T-helper 2 cell treated with Interferon-gamma antibody and Interleukin-4, amounts not matched to agents 100 ng/mL and 5 ng/mL, for 36 hours (primary cell): ENCODE results near the gene HOXD12. TPM values are rescaled to one million over a fixed set of nuclear protein-coding genes. Genes with fewer than 3 reads are reported as not detected.

Source experiments
- intact Hi-C: fragments of 100-400 bp; cut with micrococcal nuclease; formaldehyde crosslinking; loops from one replicate; pipeline ENCODE4 v1.15.1; 2023
- total RNA-seq: library from RNA; stranded (reverse); gene quantifications from 2 replicates; pipeline ENCODE4 v1.2.3, GENCODE V29; 2022

Gene HOXD12
- total RNA-seq, 1 donor from 2014 or later = not detected

DNA sequence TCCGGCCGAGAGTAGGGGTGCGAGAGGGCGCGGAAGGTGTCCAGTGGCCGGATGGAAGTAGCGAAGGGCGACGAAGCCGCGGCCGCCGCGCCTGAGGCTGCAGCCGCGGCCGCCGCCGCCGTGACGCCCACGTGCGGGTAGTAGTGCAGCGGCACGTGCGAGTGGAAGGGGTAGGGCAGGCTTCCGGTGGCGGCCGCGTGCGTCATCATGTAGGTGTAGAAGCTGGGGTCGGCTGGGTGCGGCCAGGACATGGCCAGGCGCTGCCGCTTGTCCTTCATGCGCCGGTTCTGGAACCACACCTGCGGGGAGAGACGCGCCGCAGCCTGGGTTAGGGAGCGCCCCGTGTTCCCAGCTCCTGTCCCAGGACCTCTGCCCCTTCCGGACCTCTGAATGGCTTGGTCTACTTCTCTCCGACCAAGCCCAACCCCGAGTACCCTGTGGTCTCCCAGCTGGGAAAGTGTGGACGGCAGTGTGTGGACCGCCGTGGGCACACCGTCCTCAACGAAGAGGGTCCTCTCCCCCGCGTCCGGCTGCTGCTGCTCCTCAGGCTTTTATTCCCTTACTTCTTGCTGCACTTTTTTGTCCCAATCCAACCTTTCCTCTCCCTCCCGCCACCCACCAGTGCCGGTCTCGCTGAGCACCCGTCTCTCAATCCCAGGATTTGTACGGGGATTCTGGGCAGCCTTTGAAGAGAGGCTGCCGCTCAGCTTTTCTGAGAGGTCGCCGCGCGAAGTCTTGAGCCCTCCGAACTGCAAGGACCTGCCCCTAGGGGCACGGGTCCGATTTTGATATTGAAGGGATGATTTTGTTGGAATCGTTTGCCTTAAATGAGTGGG, 18.8 kb upstream of the HOXD12 start:
- intact Hi-C loops = loop anchor here (2.0 to 5.0 kb wide), 2 partner anchors 78 to 1748 kb away; partner anchors contain the start of gene SP9

- intact Hi-C loops = loop anchor here (2.0 to 5.0 kb wide), 2 partner anchors 77 to 1749 kb away; partner anchors contain the start of gene SP9
Observed at GRCh38 chr2:176081376-176081836, 18.2 kb upstream of the HOXD12 start.

GRCh38 chr2:176081837-176082524, 17.6 kb upstream of the HOXD12 start:
- intact Hi-C loops = loop anchor here (2.0 to 5.0 kb wide), 3 partner anchors 49 to 1750 kb away; partner anchors contain the start of gene SP9

GRCh38 chr2:176082525-176082823, 17.1 kb upstream of the HOXD12 start:
- intact Hi-C loops = loop anchor here (2.0 to 5.0 kb wide), 2 partner anchors 48 to 1750 kb away; partner anchors contain the start of gene SP9

- intact Hi-C loops = loop anchor here (2.0 to 5.0 kb wide), 2 partner anchors 48 to 1751 kb away; partner anchors contain the start of gene SP9
Observed at GRCh38 chr2:176082824-176083751, 16.5 kb upstream of the HOXD12 start.

- intact Hi-C loops = loop anchor here (2.0 to 5.0 kb wide), 3 partner anchors 15 to 1752 kb away; partner anchors contain the start of genes HOXD12 and SP9
Observed at GRCh38 chr2:176083796-176084261, 15.8 kb upstream of the HOXD12 start, which contains the start of gene EVX2. Gene EVX2 (minus strand): TSS chr2:176083962. CDS start chr2:176083776, 186 bp downstream.

GRCh38 chr2:176084611-176085119, 14.9 kb upstream of the HOXD12 start:
- intact Hi-C loops = loop anchor here (2.0 to 5.0 kb wide), 2 partner anchors 14 to 1752 kb away; partner anchors contain the start of genes HOXD12 and SP9

- intact Hi-C loops = loop anchor here (2.0 kb wide), 1 partner anchor 14 kb away; the partner anchor contains the start of gene HOXD12
Observed at GRCh38 chr2:176085120-176085788, 14.3 kb upstream of the HOXD12 start.

DNA sequence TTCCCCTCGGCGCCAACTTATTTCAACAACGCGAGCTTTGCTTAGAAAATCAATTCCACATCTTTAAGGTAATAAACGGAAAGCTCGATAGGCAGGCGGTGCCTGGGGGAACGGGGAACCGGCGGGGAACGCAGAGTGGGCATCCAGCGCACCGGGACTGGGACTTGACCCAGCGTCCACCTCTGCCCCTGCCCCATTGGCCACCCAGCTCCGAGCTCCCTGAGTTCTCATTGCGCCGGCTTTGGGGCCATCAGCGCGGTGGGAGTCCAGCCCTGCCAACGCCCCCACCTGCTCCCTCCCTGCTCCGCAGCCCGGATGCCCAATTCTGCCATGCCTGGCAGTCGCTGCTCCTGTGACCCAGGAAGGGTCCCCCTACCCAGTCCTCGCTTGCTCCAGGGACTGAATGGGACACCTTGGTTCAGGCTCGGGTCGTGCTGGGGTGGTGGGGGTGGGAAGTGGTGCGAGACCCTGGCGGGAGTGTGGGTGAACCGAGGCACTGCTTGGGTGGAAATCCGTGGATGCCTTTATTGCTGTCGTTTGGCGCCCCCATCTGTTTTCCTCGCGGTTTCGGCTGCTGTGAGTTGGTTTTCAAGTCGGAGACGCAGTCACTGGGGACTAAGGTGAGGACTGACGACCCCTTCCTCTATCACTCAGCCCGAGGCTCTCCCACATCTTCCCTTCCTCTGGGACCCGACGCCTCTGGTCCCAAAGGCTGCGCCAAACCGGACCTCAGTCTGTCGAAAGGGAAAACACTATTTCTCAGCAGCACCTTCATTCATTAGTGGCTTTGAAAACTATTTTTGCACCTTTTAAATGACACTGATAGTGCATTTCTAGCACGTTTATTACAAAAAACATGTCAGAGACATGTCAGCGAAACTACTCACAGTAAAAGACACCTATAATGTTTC, 13.5 kb upstream of the HOXD12 start:
- intact Hi-C loops = loop anchor here (2.0 kb wide), 1 partner anchor 13 kb away; the partner anchor contains the start of gene HOXD12

- intact Hi-C loops = loop anchor here (1.0 to 2.0 kb wide), 2 partner anchors 23 to 397 kb away; no protein-coding TSS in a partner anchor
Observed at GRCh38 chr2:176087330-176088047, 12.1 kb upstream of the HOXD12 start.

GRCh38 chr2:176088048-176088936, 11.3 kb upstream of the HOXD12 start:
- intact Hi-C loops = loop anchor here (1.0 to 2.0 kb wide), 2 partner anchors 23 to 398 kb away; no protein-coding TSS in a partner anchor

- intact Hi-C loops = loop anchor here (1.0 to 2.0 kb wide), 2 partner anchors 22 to 399 kb away; no protein-coding TSS in a partner anchor
Observed at GRCh38 chr2:176088937-176089842, 10.4 kb upstream of the HOXD12 start.

- intact Hi-C loops = loop anchor here (2.0 kb wide), 1 partner anchor 21 kb away; no protein-coding TSS in a partner anchor
Observed at GRCh38 chr2:176089843-176090395, 9.7 kb upstream of the HOXD12 start.

DNA sequence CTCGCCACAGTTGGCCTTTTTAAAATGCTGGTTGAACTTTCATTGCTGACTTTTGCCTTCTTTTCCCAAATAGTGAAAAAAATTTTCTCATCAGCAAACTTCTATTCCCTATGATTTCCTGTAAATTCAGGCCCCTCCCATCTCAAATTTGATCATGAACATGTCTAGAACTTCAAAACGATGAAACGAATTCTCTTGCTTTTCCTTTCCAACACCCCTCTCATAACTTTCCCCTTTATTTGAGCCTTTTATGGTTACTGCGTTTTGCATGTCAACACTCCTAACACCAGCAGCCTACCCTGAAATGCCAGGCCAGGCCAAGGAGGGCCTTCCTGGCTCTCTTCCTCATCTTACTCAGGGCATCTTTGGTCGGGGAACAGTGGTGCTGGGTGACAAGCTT, 8.7 kb upstream of the HOXD12 start:
- intact Hi-C loops = no loop called here
